Measurements from ENCODE around the gene TPBG.
"Not testable (repeated sequence)": the region's sequence is repeated elsewhere in the genome, so short reads cannot be mapped to it uniquely, and the experiment has no call there.

The TPBG gene

GRCh38 chr6:82394770-82395169 lies 31.2 kb downstream of the TPBG start:
- not testable (repeated sequence) for H3K36me3 Mint-ChIP-seq (ENCODE audit: low read depth); H3K27me3 Mint-ChIP-seq (ENCODE audit: low read depth); DNase-seq (ENCODE audit: low spot score); H3K27ac Mint-ChIP-seq; H3K9me3 Mint-ChIP-seq; H3K4me1 Mint-ChIP-seq (ENCODE audit: low read depth); H3K4me3 Mint-ChIP-seq

- no peaks in the 10 kb centered on the region for H3K27me3 Mint-ChIP-seq (ENCODE audit: low read depth)
- H3K27ac Mint-ChIP-seq: no peak overlapping the region
- no peaks in the 10 kb centered on the region for H3K4me1 Mint-ChIP-seq (ENCODE audit: low read depth)
- DNase-seq (ENCODE audit: low spot score): no peak
- H3K9me3 Mint-ChIP-seq: no peaks in the 10 kb centered on the region
- no peaks in the 10 kb centered on the region for H3K36me3 Mint-ChIP-seq (ENCODE audit: low read depth)
- no peak overlapping the region for H3K4me3 Mint-ChIP-seq
Measured at GRCh38 chr6:82396964-82397751, 33.5 kb downstream of the TPBG start.

DNA sequence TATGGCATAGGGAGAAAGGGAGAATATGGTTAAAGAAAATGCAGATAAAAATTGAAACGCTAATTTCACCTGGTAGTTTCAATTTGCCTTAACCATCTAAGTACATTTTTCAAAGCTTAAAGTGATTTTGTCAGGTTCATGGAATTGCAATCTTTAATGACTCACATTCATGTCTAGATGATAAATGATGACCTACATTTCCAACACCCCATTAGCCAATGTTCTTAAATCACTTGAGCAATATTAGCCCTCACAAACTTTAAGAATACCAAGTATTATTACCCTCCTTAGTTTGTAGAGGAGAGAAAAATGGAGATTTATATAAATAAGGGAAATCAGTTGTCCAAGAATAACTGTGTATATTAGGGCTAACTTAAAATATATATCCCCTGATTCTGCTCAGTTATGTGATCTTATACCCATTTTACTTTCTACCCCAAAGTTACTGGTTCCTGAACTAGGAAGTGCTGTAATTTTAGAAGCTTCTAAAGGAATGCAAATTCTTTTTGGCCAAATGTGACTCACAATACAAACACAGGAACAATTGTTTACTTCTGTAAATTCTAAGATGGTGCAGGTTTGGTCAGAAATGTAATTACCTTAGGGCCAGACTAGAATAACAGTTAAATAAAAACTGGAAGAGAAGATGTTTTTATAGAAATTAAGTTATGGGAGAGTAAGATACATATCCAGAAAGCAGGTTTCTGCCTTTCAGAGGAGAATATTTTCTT lies 34.5 kb downstream of the TPBG start:
- Mint-ChIP-seq H3K4me3 (no peak overlapping the region), H3K27ac (no peak overlapping the region), H3K36me3 (ENCODE audit: low read depth) (no peaks in the 10 kb centered on the region), H3K9me3 (no peaks in the 10 kb centered on the region), H3K4me1 (ENCODE audit: low read depth) (no peaks in the 10 kb centered on the region), H3K27me3 (ENCODE audit: low read depth) (no peaks in the 10 kb centered on the region)
- no peak for DNase-seq (ENCODE audit: low spot score)

GRCh38 chr6:82408952-82409431 lies 45.4 kb downstream of the TPBG start:
- Mint-ChIP-seq H3K4me3 (no peak overlapping the region), H3K27me3 (ENCODE audit: low read depth) (no peaks in the 10 kb centered on the region), H3K4me1 (ENCODE audit: low read depth) (no peaks in the 10 kb centered on the region), H3K27ac (no peak overlapping the region), H3K36me3 (ENCODE audit: low read depth) (no peaks in the 10 kb centered on the region), H3K9me3 (no peaks in the 10 kb centered on the region)
- no peak for DNase-seq (ENCODE audit: low spot score)

GRCh38 chr6:82410151-82410648 lies 46.6 kb downstream of the TPBG start:
- Mint-ChIP-seq H3K27ac (no peak overlapping the region), H3K36me3 (ENCODE audit: low read depth) (no peaks in the 10 kb centered on the region), H3K4me1 (ENCODE audit: low read depth) (no peaks in the 10 kb centered on the region), H3K9me3 (no peaks in the 10 kb centered on the region), H3K4me3 (no peak overlapping the region), H3K27me3 (ENCODE audit: low read depth) (no peaks in the 10 kb centered on the region)
- no peak for DNase-seq (ENCODE audit: low spot score)

DNA sequence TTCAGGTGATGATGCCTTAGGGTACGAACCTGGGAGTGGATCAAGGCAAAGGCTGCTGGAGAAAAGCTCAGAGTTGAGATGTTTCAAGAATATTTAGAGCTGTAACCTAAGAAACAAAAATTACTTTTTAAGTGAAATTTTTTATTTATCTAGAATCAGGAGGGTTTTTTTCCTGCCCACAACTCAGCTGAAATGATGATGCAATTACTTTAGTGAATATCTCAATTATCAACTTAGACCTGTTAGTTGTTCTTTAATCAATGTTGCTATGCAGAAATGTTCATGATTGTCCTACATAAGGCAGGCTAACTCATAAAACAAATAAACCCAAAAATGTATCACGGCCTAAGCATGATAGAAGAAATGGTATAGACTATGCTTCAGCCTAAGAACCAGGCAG lies 50.3 kb downstream of the TPBG start:
- no peaks in the 10 kb centered on the region for H3K36me3 Mint-ChIP-seq (ENCODE audit: low read depth)
- no peaks in the 10 kb centered on the region for H3K27me3 Mint-ChIP-seq (ENCODE audit: low read depth)
- no peaks in the 10 kb centered on the region for H3K9me3 Mint-ChIP-seq
- H3K27ac Mint-ChIP-seq: no peak overlapping the region
- DNase-seq (ENCODE audit: low spot score): no peak
- H3K4me1 Mint-ChIP-seq (ENCODE audit: low read depth): no peaks in the 10 kb centered on the region
- no peak overlapping the region for H3K4me3 Mint-ChIP-seq

- Mint-ChIP-seq H3K9me3 (no peaks in the 10 kb centered on the region), H3K27ac (no peak overlapping the region), H3K4me1 (ENCODE audit: low read depth) (no peaks in the 10 kb centered on the region), H3K36me3 (ENCODE audit: low read depth) (no peaks in the 10 kb centered on the region), H3K4me3 (no peak overlapping the region), H3K27me3 (ENCODE audit: low read depth) (no peaks in the 10 kb centered on the region)
- no peak for DNase-seq (ENCODE audit: low spot score)
Measured at GRCh38 chr6:82415820-82416219, 52.2 kb downstream of the TPBG start.

GRCh38 chr6:82416346-82416745 lies 52.7 kb downstream of the TPBG start:
- Mint-ChIP-seq H3K9me3 (no peaks in the 10 kb centered on the region), H3K27ac (no peak overlapping the region), H3K36me3 (ENCODE audit: low read depth) (no peaks in the 10 kb centered on the region), H3K4me3 (no peak overlapping the region), H3K4me1 (ENCODE audit: low read depth) (no peaks in the 10 kb centered on the region), H3K27me3 (ENCODE audit: low read depth) (no peaks in the 10 kb centered on the region)
- DNase-seq (ENCODE audit: low spot score): no peak
